T-helper 2 cell (primary cell): ENCODE data around the gene NOB1.
A peak's percentile ranks its signal among the peaks of the same experiment; 100 is the strongest.
"Not testable (repeated sequence)": the region's sequence is repeated elsewhere in the genome, so short reads cannot be mapped to it uniquely, and the experiment has no call there.

Source experiments
- DNase-seq, 5 experiments: peaks; one replicate each; pipeline versions ENCODE4 v3.0.0 to v3.0.0-alpha.2; 2012 to 2022

Gene NOB1

GRCh38 chr16:69757375-69757774 lies 2.6 kb upstream of the NOB1 start:
- DNase-seq: not testable (repeated sequence)

DNA sequence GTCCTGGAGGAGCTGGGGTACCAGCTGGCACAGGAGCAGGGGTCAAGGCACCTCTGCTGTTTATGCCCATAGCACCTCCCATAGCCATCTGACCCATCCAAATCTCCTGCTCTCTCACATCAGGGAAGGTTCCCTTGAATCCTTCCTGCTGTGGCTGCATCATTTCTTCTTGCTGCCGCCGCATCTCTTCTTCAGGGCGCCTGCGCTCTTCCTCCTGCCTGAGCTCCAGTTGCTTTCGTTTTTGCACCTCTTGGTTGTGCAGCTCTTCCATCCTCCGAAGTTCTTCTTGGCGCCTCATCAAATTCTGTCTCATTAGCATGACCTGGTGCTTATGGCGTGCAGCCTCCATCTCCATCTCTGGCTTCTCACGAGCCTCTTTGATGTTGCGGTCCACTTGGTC lies 2.0 kb upstream of the NOB1 start:
- no peak for DNase-seq

- DNase-seq: no peak
These were observed 620 bp downstream of the NOB1 start for GRCh38 chr16:69754143-69754468.

DNA sequence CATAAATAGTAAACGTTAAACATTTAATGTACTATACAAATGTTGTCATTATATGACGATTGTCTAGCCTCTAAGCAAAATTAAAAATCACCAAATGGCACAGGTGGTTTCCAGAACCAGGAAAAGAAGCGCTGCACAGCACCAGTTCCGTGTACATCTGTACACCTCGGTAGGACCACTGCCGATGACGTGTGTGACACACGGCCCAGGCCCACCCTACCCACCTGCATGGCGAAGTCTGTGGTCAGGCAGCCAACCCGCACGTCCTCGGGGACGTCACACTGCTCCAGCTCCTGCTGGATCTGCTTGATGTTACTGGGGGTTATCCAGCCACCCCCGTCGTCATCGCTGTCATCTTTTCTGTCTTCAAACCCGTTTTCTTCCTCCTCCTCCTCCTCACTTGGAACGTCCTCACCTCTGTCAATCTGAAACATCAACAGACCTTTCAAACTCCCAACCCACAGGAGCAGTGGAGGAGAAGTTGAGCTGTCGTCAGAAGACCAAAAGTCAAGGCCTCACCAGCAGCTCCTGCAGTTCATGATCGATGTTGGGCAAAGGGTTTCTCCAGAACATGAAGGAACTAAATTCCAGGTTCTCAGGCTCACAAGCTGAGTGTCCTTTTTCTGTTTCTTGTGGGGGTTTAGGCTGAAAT lies 5.9 kb downstream of the NOB1 start:
- no peak for DNase-seq

DNA sequence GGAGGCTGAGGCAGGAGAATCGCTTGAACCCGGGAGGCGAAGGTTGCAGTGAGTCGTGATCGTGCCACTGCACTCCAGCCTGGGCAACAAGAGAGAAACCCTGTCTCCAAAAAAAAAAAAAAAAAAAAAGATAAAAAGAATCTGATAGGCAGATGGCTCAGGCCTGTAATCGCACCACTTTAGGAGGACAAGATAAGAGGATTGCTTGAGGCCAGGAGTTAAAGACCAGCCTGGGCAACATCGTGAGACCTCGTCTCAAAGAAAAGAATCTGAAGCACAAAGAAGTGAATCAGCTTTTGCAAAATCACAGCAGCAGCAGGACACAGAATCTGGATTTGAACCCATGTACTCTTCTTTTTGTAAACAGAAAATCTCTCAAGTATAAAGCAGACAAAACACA lies 7.6 kb downstream of the NOB1 start:
- DNase-seq: no peak

DNA sequence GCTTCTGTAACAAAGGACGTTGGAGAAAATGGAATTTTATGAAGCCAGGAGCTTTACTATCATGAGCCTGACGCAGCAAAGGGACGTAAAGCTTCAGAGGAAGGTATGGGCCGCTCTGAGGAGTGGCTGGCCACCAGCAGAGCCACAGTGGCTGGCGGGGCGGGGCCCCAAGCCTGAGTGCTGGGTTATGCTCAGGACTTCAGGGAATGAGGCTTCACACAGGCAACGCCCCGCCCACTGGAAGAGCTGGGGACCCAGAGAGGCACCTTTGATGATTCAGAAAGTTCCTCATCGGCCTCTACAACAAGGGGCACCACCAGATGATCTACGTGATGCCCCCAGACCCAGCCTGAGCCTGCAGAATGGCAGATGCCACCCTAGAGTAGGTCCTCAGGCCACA lies 8.8 kb downstream of the NOB1 start:
- DNase-seq: no peak

DNA sequence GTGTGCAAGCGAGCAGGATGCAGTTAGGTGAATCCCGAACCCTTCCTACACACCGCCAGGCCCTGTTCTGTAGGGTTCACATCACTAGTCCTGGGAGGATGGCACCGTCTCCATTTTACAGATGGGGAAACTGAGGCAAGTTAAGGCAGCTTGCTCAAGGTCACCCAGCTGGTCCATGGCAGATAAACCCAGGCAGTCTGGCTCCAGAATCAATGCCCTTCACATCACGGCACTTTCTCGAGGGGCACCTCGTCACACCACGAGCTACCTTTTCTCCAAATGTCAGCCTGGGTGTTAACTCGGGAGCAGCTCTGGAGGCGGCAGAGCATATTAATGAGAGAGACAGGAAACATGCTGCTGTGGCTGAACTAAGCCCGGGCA lies 9.5 kb downstream of the NOB1 start:
- no peak for DNase-seq

GRCh38 chr16:69744363-69745231 lies 10.1 kb downstream of the NOB1 start:
- DNase-seq: no peak

- DNase-seq: no peak
These were observed 12.5 kb downstream of the NOB1 start for GRCh38 chr16:69741951-69742904.

GRCh38 chr16:69741519-69741918 lies 13.2 kb downstream of the NOB1 start:
- DNase-seq: no peak

- DNase-seq: no peak
These were observed 22.6 kb downstream of the NOB1 start for GRCh38 chr16:69732101-69732500.

- DNase-seq: not testable (repeated sequence)
These were observed 23.4 kb downstream of the NOB1 start for GRCh38 chr16:69731280-69731679.

DNA sequence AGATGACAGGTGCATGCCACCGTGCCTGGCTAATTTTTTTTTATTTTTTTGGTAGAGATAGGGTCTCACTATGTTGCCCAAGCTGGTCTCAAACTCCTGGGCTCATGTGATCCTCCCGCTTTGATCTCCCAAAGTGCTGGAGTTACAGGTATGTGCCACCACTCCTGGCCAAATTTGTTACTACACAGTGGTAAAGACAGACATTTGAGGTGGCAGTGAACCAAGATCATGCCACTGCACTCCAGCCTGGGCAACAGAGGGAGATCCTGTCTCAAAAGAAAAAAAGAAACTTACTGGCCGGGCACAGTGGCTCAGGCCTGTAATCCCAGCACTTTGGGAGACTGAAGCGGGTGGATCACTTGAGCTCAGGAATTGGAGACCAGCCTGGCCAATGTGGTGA lies 25.7 kb downstream of the NOB1 start:
- DNase-seq: not testable (repeated sequence)

DNA sequence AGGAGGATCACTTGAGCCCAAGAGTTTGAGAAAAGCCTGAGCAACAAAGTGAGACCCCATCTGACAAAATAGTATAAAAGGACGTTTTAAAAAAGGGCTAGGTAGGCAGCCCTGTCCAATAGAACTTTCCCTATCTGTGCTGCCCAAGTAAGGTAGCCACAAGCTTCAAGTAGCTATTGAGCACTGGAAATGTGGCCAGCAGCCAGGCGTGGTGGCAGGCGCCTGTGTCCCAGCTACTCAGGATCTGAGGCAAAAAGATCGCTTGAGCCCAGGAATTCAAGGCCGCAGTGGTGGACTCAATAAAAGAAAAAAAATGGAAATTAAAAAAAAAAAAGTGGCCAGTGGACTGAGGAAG lies 26.8 kb downstream of the NOB1 start:
- no peak for DNase-seq

DNA sequence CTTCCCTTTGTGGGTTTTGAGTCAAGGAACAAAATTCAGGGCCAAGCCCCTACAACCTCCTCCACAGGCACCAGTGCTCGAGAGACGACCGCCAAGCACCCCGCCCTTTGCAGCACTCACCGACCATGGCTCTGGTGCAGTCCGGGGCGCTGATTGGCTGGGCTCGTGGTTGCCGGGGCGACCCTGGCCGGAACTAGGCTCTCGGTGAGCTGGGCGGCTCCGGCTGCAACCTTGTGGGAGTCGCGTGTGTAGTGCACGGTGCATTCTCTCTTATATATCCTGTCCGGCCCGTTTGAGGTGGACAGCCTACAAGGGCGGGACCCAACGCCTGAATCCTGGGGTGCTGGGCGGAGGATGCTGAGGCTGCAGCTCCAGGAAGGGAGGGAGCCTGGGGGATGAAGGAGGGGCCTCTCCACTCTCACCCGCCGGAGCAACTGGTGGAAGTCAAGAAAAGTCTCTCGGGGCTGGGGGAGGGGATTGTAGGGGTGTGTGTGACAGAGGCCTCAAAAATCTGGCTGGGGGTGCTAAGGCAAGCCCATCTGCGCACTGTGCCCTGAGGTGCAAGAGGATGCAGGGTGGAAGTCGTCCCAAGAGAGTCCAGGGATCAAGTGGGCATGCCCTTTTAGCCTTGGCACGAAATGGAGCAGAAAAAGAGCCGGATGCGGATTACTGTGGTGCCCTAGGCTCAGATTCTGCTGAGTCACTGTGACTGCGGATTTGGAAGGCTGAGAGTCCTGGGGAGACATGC lies 28.2 kb downstream of the NOB1 start, which contains the start of gene NQO1:
NQO1 (minus strand) TSS at position 248 of the 748 bp plus-strand sequence; CDS start at position 127, 121 bp downstream.
- peak; percentile 55 to 94 (median 74) for DNase-seq

DNA sequence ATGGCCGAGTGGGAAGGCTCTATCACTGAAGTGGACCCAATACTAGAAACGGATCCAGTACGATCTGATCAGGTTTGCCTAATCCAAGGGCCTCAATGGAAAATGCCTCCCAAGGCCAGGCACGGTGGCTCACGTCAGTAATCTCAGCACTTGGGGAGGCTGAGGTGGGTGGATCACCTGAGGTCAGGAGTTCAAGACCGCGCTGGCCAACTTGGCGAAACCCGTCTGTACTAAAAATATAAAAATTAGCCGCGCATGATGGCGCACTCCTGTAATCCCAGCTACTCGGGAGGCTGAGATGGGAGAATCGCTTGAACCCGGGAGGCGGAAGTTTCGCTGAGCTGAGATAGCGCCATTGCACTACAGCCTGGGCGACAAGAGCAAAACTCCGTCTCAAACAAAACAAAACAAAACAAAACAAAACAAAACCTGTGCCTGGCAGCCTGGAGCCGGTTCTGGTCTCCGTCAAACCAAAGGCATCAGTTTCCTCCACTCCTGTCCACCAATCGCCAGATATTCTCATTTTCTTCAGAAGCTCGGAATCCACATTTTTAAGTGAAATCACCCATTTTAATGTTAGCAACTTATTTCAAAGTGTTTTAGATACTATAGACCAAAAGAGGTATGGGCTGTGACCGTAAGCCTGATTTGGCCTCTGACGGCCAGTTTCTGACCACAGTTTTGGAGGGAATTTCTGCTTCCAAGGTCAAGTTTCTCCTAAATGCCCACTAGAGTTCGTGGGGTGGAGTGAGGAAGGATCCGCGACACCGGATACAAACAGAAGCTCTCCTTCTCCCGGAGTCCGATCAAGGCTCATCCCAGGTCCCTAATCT lies 29.0 kb downstream of the NOB1 start:
- no peak for DNase-seq

GRCh38 chr16:69724981-69725479 lies 29.7 kb downstream of the NOB1 start:
- no peak for DNase-seq

- DNase-seq: no peak
These were observed 30.3 kb downstream of the NOB1 start for GRCh38 chr16:69724414-69724873.

- no peak for DNase-seq
These were observed 33.2 kb downstream of the NOB1 start for GRCh38 chr16:69721441-69721957.

DNA sequence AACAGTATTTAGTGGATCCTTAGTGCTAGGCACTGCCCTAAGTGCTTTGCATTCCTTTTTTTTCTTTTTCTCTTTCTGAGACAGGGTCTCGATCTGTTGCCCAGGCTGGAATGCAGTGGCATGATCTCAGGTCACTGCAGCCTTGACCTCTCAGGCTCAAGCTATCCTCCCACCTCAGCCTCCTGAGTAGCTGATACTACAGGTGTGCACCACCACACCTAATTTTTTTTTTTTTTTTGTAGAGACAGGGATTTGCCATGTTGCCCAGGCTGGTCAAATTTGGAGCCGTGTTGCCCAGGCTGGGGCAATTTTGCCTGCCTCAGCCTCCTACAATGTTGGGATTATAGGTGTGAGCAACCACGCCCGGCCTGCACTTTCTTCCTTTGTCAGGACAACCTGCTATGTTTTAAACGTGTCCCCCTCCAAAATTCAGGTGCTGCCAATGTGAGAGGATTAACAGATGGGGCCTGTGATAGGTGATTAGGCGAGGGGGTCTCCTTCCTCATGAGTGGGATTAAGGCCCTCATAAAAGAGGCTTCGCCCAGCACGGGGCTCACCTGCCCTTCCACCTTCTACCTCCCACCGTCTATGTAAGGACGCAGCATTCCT lies 33.8 kb downstream of the NOB1 start:
- DNase-seq: no peak
